HG02885 (cell line): ENCODE data around the gene KLK10.

Experiments used
- ATAC-seq: cut with Tn5 transposase; IDR thresholded peaks from one replicate; pipeline ENCODE4 v1.9.1; 2021; ENCODE audit warnings: mild to moderate bottlenecking; ENCODE audit not compliant: unreplicated experiment, poor library complexity

KLK10 gene

GRCh38 chr19:51019544-51019925 is at the start of gene KLK10:
KLK10 (minus strand) TSS chr19:51019709; CDS start chr19:51019130, 579 bp downstream.
- ATAC-seq = no peak

- ATAC-seq = no peak
Measured at GRCh38 chr19:51066393-51067186, 47.1 kb upstream of the KLK10 start.

GRCh38 chr19:51065221-51065960 is 45.9 kb upstream of the KLK10 start:
- no peak for ATAC-seq

GRCh38 chr19:51064534-51065220 is 45.2 kb upstream of the KLK10 start, which contains the start of gene KLK13:
KLK13 (minus strand) TSS chr19:51065092; CDS start chr19:51065067, 25 bp downstream.
- ATAC-seq = no peak

- ATAC-seq = no peak
Measured at GRCh38 chr19:51063664-51064063, 44.2 kb upstream of the KLK10 start.

GRCh38 chr19:51060973-51061372 is 41.5 kb upstream of the KLK10 start:
- no peak for ATAC-seq

- no peak for ATAC-seq
Measured at GRCh38 chr19:51060336-51060735, 40.8 kb upstream of the KLK10 start.

- ATAC-seq = no peak
Measured at GRCh38 chr19:51059715-51060114, 40.2 kb upstream of the KLK10 start.

- no peak for ATAC-seq
Measured at GRCh38 chr19:51055866-51056265, 36.4 kb upstream of the KLK10 start.

- no peak for ATAC-seq
Measured at GRCh38 chr19:51047031-51047335, 27.5 kb upstream of the KLK10 start.

- ATAC-seq = no peak
Measured at GRCh38 chr19:51044327-51044726, 24.8 kb upstream of the KLK10 start.

- ATAC-seq = no peak
Measured at GRCh38 chr19:51043497-51043896, 24.0 kb upstream of the KLK10 start.

GRCh38 chr19:51040151-51040550 is 20.6 kb upstream of the KLK10 start:
- no peak for ATAC-seq

GRCh38 chr19:51036519-51036918 is 17.0 kb upstream of the KLK10 start:
- no peak for ATAC-seq

- no peak for ATAC-seq
Measured at GRCh38 chr19:51034704-51035103, 15.2 kb upstream of the KLK10 start, which contains the start of gene KLK12. KLK12 (minus strand) TSS chr19:51035002; CDS start chr19:51034621, 381 bp downstream.

- ATAC-seq = no peak
Measured at GRCh38 chr19:51031880-51032225, 12.3 kb upstream of the KLK10 start.

- ATAC-seq = no peak
Measured at GRCh38 chr19:51031220-51031879, 11.8 kb upstream of the KLK10 start.

GRCh38 chr19:51030631-51031030 is 11.1 kb upstream of the KLK10 start:
- ATAC-seq = no peak

GRCh38 chr19:51029718-51030117 is 10.2 kb upstream of the KLK10 start:
- no peak for ATAC-seq

- no peak for ATAC-seq
Measured at GRCh38 chr19:51027873-51028272, 8.4 kb upstream of the KLK10 start.
